Esophagus muscularis mucosa (tissue), 4 donors: Measurements from ENCODE around the gene MACC1. TPM values are rescaled to one million over a fixed set of nuclear protein-coding genes. Genes with fewer than 3 reads are reported as not detected.

ENCODE experiments used
- DNase-seq: peaks from one replicate; pipeline ENCODE4 v3.0.0-alpha.2; 2017; ENCODE audit errors: extremely low spot score
- H3K27ac ChIP-seq, 4 donors: fragments of 200-600 bp; sonication (generic); replicated peaks in 1 of 4; 1 replicate in 3 of 4; 2 replicates in 1 of 4; pipeline ENCODE4 v1.5.1; 2016 to 2019; ENCODE audit warnings: mild to moderate bottlenecking in 1 of 4
- H3K27me3 ChIP-seq, 4 donors: fragments of 200-600 bp; sonication (generic); one replicate each; pipeline versions ENCODE4 v1.5.1 to v1.6.0; 2016 to 2019
- H3K36me3 ChIP-seq, 4 donors: fragments of 200-600 bp; sonication (generic); one replicate each; pipeline ENCODE4 v1.5.1; 2016 to 2019
- H3K4me1 ChIP-seq, 4 donors: fragments of 200-600 bp; sonication (generic); one replicate each; pipeline ENCODE4 v1.5.1; 2016 to 2019
- H3K4me3 ChIP-seq, 4 donors: fragments of 200-600 bp; sonication (generic); 1 replicate in 2 of 4; 2 replicates in 2 of 4; pipeline ENCODE4 v1.5.1; 2016 to 2019; ENCODE audit warnings: mild to moderate bottlenecking in 4 of 4, moderate library complexity in 1 of 4
- H3K9me3 ChIP-seq, 4 donors: fragments of 200-600 bp; sonication (generic); 1 replicate in 3 of 4; 2 replicates in 1 of 4; pipeline ENCODE4 v1.5.1; 2016 to 2019
- CTCF ChIP-seq, 3 experiments: fragments of 200-600 bp in 2 of 3; fragments of 450-650 bp in 1 of 3; sonication (generic) in 2 of 3; IDR thresholded peaks; one replicate each; pipeline ENCODE4 v1.5.1; 2017 to 2019; ENCODE audit warnings: antibody characterized with exemption in 3 of 3, mild to moderate bottlenecking in 2 of 3, moderate library complexity in 1 of 3
- EP300 ChIP-seq: sonication (generic); formaldehyde crosslinking; IDR thresholded peaks from one replicate; pipeline ENCODE4 v1.6.1; 2017; ENCODE audit warnings: antibody characterized with exemption
- POLR2A ChIP-seq: fragments of 450-650 bp; IDR thresholded peaks from one replicate; pipeline ENCODE4 v1.6.1; 2017; ENCODE audit warnings: antibody characterized with exemption, moderate library complexity, mild to moderate bottlenecking, low read depth
- POLR2AphosphoS5 ChIP-seq, 2 donors: sonication (generic); formaldehyde crosslinking; IDR thresholded peaks; one replicate each; pipeline ENCODE4 v1.6.1; 2017; ENCODE audit warnings: antibody characterized with exemption in 2 of 2
- WGBS: methylation state at CpG from one replicate; pipeline ENCODE4 v1.1.5; 2018; 5-methylcytosine and 5-hydroxymethylcytosine counted together
- intact Hi-C: fragments of 100-400 bp; cut with DNase I; formaldehyde crosslinking; loops from one replicate; pipeline ENCODE4 v1.15.1; 2023
- total RNA-seq, 4 donors: library from RNA; depleted of rRNA; stranded (reverse); fragments of >200 nt; gene quantifications; one replicate each; pipeline versions ENCODE4 v1.1.0 to v1.2.1, GENCODE V29; 2016

MACC1 gene
- total RNA-seq, 4 donors from 2014 or later = under 0.01 to 0.17 (median 0.15) TPM

- Histone ChIP-seq H3K27ac (peak overlapping the region; percentile 39 to 57 (median 53)), H3K9me3 (no peaks in the 10 kb centered on the region), H3K4me3 (no peak overlapping the region), H3K27me3 (no peaks in the 10 kb centered on the region), H3K4me1 (peaks cover 0 to 6% (median 0%) of the 10 kb centered on the region in 4 donors), H3K36me3 (no peaks in the 10 kb centered on the region)
- WGBS = 46% methylated on average over 4 of the region's 4 CpGs
- no peak for DNase-seq
- intact Hi-C loops = no loop called here
- no peak for TF ChIP-seq POLR2A
- TF ChIP-seq POLR2AphosphoS5 (IDR thresholded peaks at IDR 0.05) = no peak
- no peak for TF ChIP-seq CTCF (IDR thresholded peaks at IDR 0.05)
- TF ChIP-seq EP300 = no peak
Measured at GRCh38 chr7:20220921-20221547, 3.9 kb upstream of the MACC1 start.

GRCh38 chr7:20220293-20220761 is 3.1 kb upstream of the MACC1 start:
- intact Hi-C loops = no loop called here
- Histone ChIP-seq H3K36me3 (no peaks in the 10 kb centered on the region), H3K4me1 (peaks cover 0 to 6% (median 0%) of the 10 kb centered on the region in 4 donors), H3K4me3 (no peak overlapping the region), H3K27ac (peak overlapping the region; percentile 39 to 57 (median 53)), H3K27me3 (no peaks in the 10 kb centered on the region), H3K9me3 (no peaks in the 10 kb centered on the region)
- no peak for TF ChIP-seq POLR2A
- no peak for DNase-seq
- 83% methylated on average over 3 of the region's 3 CpGs for WGBS

DNA sequence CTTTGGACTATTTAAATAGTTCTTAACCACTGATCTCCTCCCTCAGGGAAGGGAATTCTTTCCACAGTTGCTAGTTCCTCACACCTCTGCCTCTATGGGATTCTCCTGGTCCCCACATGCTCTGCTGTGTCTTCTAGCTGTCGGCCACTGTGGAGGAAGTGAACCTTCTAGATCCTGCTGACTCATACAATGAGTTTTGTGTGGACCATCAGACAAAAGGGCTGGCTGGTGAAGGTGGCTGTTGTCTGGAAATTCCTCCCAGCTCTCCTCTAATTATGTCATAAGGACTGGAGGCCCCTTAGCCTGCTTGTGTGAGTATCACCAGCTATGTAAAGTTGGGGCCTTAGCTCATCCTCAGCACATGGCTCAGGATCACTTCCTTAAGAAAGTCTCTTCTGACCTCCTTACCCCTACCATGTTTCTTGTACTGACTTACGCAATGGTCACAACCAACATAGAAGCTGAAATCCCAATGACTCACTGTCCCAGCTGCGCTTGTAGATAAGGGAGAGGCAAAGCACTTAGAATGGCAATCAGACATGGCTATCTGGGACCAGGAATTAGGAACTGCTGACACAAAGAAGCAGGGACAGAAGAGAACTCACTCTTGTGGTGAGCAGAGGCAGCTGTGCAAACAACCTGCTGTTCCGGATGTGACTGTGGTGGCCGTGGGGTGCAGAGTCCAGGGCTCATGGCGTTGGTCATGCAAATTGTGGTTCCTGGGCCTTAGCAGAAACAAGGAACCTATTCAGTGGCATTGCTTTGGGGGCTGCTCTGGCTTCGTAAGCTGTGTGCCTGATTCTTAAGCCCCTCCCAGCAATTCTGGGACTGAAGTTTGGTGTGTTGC is 2.5 kb upstream of the MACC1 start:
- H3K4me1 ChIP-seq = peaks cover 0 to 6% (median 0%) of the 10 kb centered on the region in 4 donors
- no peak for TF ChIP-seq POLR2AphosphoS5 (IDR thresholded peaks at IDR 0.05)
- no peak for TF ChIP-seq CTCF (IDR thresholded peaks at IDR 0.05)
- TF ChIP-seq EP300 = no peak
- TF ChIP-seq POLR2A = no peak
- WGBS = 88% methylated on average over 7 of the region's 7 CpGs
- no peaks in the 10 kb centered on the region for H3K27me3 ChIP-seq
- intact Hi-C loops = no loop called here
- no peak for DNase-seq
- no peaks in the 10 kb centered on the region for H3K9me3 ChIP-seq
- H3K27ac ChIP-seq = peak overlapping the region; percentile 39 to 57 (median 53)
- H3K36me3 ChIP-seq = no peaks in the 10 kb centered on the region
- no peak overlapping the region for H3K4me3 ChIP-seq

DNA sequence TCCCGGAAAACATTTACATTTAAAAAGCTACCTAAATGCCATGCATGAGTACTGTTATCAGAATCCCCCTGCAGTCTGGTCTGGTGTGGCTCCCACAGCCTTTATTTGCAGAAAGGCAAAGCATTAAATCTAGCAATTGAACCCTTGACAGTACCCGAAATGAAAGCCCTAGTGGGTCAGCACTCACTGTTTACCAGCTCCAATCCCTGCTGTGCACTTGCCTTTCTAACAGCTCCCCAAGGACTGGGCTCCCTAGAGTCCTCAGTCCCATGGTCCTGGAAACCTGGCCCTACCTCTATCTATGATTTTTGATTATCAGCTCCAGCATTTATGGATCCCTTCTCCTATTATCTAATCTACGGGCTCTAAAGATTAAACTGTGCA is 1.9 kb upstream of the MACC1 start:
- H3K4me3 ChIP-seq = no peak overlapping the region
- no peaks in the 10 kb centered on the region for H3K27me3 ChIP-seq
- intact Hi-C loops = no loop called here
- H3K4me1 ChIP-seq = peaks cover 0 to 6% (median 0%) of the 10 kb centered on the region in 4 donors
- H3K9me3 ChIP-seq = no peaks in the 10 kb centered on the region
- DNase-seq = no peak
- WGBS = 87% methylated on average over 3 of the region's 3 CpGs
- peak overlapping the region in 1 of 4 donors; percentile 50 for H3K27ac ChIP-seq
- no peak for TF ChIP-seq EP300
- TF ChIP-seq CTCF (IDR thresholded peaks at IDR 0.05) = no peak
- TF ChIP-seq POLR2AphosphoS5 (IDR thresholded peaks at IDR 0.05) = no peak
- no peak for TF ChIP-seq POLR2A
- H3K36me3 ChIP-seq = no peaks in the 10 kb centered on the region

DNA sequence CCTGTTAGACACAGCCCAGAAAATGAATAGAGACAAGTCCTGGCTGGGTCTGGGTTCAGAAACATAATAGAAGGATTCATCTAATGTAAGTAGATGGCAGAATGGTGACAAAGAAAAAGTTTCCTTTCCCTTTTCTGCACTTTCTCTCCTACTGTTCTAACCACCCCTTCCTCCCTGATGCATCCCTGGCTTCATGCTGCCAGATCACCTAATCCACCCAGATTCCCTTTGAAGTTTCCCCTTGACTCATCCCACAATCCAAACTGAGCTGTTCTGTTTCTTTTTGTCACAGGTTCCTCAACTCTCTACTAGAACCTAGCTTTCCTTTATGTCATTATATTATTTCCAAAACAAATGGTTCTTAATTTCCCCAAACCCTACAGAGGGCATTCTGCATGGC is 1.1 kb upstream of the MACC1 start:
- H3K9me3 ChIP-seq = no peaks in the 10 kb centered on the region
- DNase-seq = no peak
- H3K27ac ChIP-seq = no peak overlapping the region
- no peaks in the 10 kb centered on the region for H3K36me3 ChIP-seq
- TF ChIP-seq EP300 (no peak), POLR2AphosphoS5 (IDR thresholded peaks at IDR 0.05) (no peak), POLR2A (no peak), CTCF (IDR thresholded peaks at IDR 0.05) (no peak)
- H3K4me1 ChIP-seq = peaks cover 0 to 6% (median 0%) of the 10 kb centered on the region in 4 donors
- H3K4me3 ChIP-seq = no peak overlapping the region
- H3K27me3 ChIP-seq = no peaks in the 10 kb centered on the region
- intact Hi-C loops = no loop called here
